GM12874 (cell line): ENCODE measurements around the gene NHLRC4.

ENCODE experiments used
- CTCF ChIP-seq: IDR thresholded peaks from 2 replicates; pipeline ENCODE4 v1.5.1; 2011; ENCODE audit warnings: low read depth, mild to moderate bottlenecking, control low read depth, low read length, moderate library complexity; ENCODE audit not compliant: insufficient read depth

NHLRC4 gene

GRCh38 chr16:566475-567372, at the start of gene NHLRC4:
Gene NHLRC4, plus strand, starts transcription at chr16:567005. Its CDS starts 1,043 bp downstream, at chr16:568048.
- TF ChIP-seq CTCF = no peak

GRCh38 chr16:518858-519257, 47.9 kb upstream of the NHLRC4 start:
- TF ChIP-seq CTCF = no peak

GRCh38 chr16:519425-519824, 47.4 kb upstream of the NHLRC4 start:
- TF ChIP-seq CTCF = no peak

GRCh38 chr16:519841-520687, 46.7 kb upstream of the NHLRC4 start:
- TF ChIP-seq CTCF = no peak

- no peak for TF ChIP-seq CTCF
These were observed 46.0 kb upstream of the NHLRC4 start for GRCh38 chr16:520847-521246.

GRCh38 chr16:521381-522210, 45.2 kb upstream of the NHLRC4 start:
- TF ChIP-seq CTCF = peak; percentile 21; the same call in 1 of the 2 replicates
